DOHH2 (cell line): ENCODE data around the gene ITGAE.

ENCODE experiments used
- CTCF ChIP-seq: fragments of 200-600 bp; sonication (generic); IDR thresholded peaks from one replicate; pipeline ENCODE4 v1.5.1; 2014; ENCODE audit warnings: antibody characterized with exemption, mild to moderate bottlenecking, low read depth, low read length; ENCODE audit not compliant: poor library complexity, severe bottlenecking
- EZH2phosphoT487 ChIP-seq: fragments of 200-600 bp; sonication (generic); IDR thresholded peaks from 2 replicates; pipeline ENCODE4 v1.6.1; 2017; ENCODE audit warnings: borderline replicate concordance, mild to moderate bottlenecking, antibody characterized with exemption, low read length, moderate library complexity, mixed read lengths

DNA sequence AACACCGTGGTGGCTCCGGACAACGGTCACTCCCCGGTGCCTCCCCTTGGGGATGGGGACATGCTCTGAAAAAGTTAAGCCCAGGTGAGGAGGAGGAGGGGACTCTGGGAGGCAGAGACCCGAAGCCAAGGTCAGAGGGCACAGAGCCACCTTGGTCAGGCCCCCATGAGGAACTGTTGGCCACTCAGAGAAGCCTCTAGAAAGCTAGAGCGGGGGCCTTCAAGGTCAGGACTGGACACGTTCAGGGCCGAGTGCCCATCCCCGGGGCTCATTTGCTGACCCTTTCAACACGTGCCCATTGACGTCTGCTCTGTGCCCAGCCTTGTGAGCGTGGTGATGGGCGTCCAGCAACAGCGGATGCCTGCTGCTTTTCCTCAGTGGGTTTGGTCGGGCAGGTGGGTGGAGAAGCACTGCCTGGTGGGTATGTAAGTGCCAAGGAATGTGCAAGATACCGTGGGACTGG lies 39.0 kb downstream of the ITGAE start:
- TF ChIP-seq CTCF (no peak), EZH2phosphoT487 (no peak)
